Ovary (tissue), 1 donor: ENCODE measurements around the gene LMLN.

Experiments
- EP300 ChIP-seq: sonication (generic); formaldehyde crosslinking; IDR thresholded peaks from one replicate; pipeline ENCODE4 v1.6.1; 2017; ENCODE audit warnings: antibody characterized with exemption
- POLR2A ChIP-seq: fragments of 450-650 bp; IDR thresholded peaks from one replicate; pipeline ENCODE4 v1.6.1; 2017; ENCODE audit warnings: antibody characterized with exemption, mild to moderate bottlenecking, moderate library complexity

DNA sequence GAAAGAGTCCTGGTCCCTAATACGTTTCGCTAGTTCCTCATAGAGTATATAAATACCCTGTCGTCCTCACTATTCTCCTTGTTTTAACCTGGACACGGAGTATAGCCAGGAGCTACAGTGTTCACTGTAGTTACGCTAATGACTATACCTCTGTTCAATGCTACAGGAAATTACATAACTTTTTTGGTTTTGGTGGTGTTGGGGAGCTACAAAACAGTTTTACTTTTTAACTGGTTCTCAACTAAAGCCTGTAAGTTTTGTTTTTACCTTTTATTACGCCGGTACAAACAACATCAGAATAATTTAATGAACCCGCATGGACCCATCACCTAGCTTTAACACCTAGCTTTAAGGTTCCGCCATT lies 1.5 kb downstream of the LMLN start:
- no peak for TF ChIP-seq POLR2A
- TF ChIP-seq EP300: no peak
